Memory B cell (primary cell): ENCODE data around the gene PRKCE.

Experiments used
- ATAC-seq: fragments of 150-1000 bp; cut with Tn5 transposase; 2 replicates; pipeline ENCODE4 v1.10.0; 2021; ENCODE audit warnings: low read depth, mild to moderate bottlenecking, moderate library complexity
- DNase-seq, 2 donors: peaks; one replicate each; pipeline ENCODE4 v3.0.0; 2022; ENCODE audit warnings: low spot score in 2 of 2
- H3K27ac Mint-ChIP-seq: one replicate; pipeline ENCODE4 v1.8.0; 2022; ENCODE audit warnings: mild to moderate bottlenecking, moderate library complexity, mixed read lengths
- H3K27me3 Mint-ChIP-seq: one replicate; pipeline ENCODE4 v1.8.0; 2022; ENCODE audit warnings: mixed read lengths
- H3K36me3 Mint-ChIP-seq: one replicate; pipeline ENCODE4 v1.8.0; 2022; ENCODE audit warnings: mild to moderate bottlenecking, mixed read lengths
- H3K4me1 Mint-ChIP-seq: one replicate; pipeline ENCODE4 v1.8.0; 2022; ENCODE audit warnings: mixed read lengths
- H3K4me3 Mint-ChIP-seq: one replicate; pipeline ENCODE4 v1.8.0; 2022; ENCODE audit warnings: mild to moderate bottlenecking, moderate library complexity, mixed read lengths
- H3K9me3 Mint-ChIP-seq: one replicate; pipeline ENCODE4 v1.8.0; 2022; ENCODE audit warnings: mixed read lengths

PRKCE gene

GRCh38 chr2:46025081-46025480, 373.6 kb downstream of the PRKCE start:
- H3K36me3 Mint-ChIP-seq: peaks cover 32% of the 10 kb centered on the region
- H3K9me3 Mint-ChIP-seq: no peaks in the 10 kb centered on the region
- DNase-seq: no peak
- no peak overlapping the region for H3K27ac Mint-ChIP-seq
- no peak overlapping the region for H3K4me3 Mint-ChIP-seq
- H3K27me3 Mint-ChIP-seq: no peaks in the 10 kb centered on the region
- ATAC-seq: no peak
- H3K4me1 Mint-ChIP-seq: no peaks in the 10 kb centered on the region

- H3K27ac Mint-ChIP-seq: no peak overlapping the region
- H3K4me3 Mint-ChIP-seq: no peak overlapping the region
- peaks cover 34% of the 10 kb centered on the region for H3K36me3 Mint-ChIP-seq
- no peaks in the 10 kb centered on the region for H3K27me3 Mint-ChIP-seq
- no peaks in the 10 kb centered on the region for H3K4me1 Mint-ChIP-seq
- DNase-seq (no peak), ATAC-seq (no peak)
- H3K9me3 Mint-ChIP-seq: no peaks in the 10 kb centered on the region
Observed at GRCh38 chr2:46025676-46026075, 374.2 kb downstream of the PRKCE start.

- no peaks in the 10 kb centered on the region for H3K9me3 Mint-ChIP-seq
- H3K27me3 Mint-ChIP-seq: no peaks in the 10 kb centered on the region
- no peak for ATAC-seq
- no peak overlapping the region for H3K4me3 Mint-ChIP-seq
- no peak overlapping the region for H3K27ac Mint-ChIP-seq
- peaks cover 34% of the 10 kb centered on the region for H3K36me3 Mint-ChIP-seq
- DNase-seq: no peak
- H3K4me1 Mint-ChIP-seq: no peaks in the 10 kb centered on the region
Observed at GRCh38 chr2:46026431-46026830, 375.0 kb downstream of the PRKCE start.

DNA sequence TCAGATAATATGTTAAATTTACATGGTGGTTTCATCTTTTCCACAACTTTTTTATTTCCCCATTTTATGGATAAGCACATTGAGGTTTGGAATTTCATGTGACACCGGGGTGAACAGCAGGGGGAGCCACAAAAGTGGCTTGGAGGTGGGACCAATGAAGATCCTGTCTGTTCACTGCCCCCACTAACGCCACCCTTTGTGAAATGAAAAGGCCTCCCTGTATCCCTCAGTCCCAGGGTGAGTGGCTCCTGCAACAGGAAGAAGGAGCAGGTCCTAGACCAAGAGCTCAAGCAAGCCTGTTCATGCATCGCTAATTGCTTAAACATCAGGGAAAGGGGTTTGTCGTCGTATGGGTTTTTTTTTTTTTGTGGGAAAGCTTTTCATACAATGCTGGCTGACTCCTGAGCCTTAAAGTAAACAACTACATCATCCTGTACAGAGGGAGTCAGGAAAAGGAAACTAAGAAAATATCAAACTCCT, 377.9 kb downstream of the PRKCE start:
- Mint-ChIP-seq H3K4me3 (no peak overlapping the region), H3K9me3 (no peaks in the 10 kb centered on the region), H3K4me1 (no peaks in the 10 kb centered on the region), H3K27ac (no peak overlapping the region), H3K36me3 (peaks cover 32% of the 10 kb centered on the region), H3K27me3 (no peaks in the 10 kb centered on the region)
- ATAC-seq (no peak), DNase-seq (no peak)

DNA sequence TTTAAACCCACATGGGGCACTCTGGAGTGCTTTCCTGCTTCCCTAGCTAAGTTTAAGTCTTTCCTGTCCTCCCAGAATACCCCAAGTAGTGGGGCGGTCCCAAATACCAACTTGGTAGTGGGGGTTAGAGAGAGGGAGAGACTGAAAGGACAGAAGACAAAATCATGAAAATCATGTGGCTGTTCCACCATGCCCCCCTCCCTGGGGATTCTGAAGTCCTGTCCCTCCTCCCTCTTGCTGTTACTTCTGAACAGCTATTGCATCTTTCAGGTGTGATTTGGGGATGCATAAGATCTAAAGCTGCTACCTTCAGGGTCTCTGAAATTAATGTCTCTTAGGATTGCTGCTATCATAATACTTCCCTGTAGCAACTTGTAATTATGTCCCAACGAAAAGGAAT, 378.9 kb downstream of the PRKCE start:
- Mint-ChIP-seq H3K36me3 (peaks cover 33% of the 10 kb centered on the region), H3K9me3 (no peaks in the 10 kb centered on the region), H3K27ac (no peak overlapping the region), H3K4me3 (no peak overlapping the region), H3K4me1 (no peaks in the 10 kb centered on the region), H3K27me3 (no peaks in the 10 kb centered on the region)
- no peak for DNase-seq
- no peak for ATAC-seq

GRCh38 chr2:46032161-46032813, 380.8 kb downstream of the PRKCE start:
- DNase-seq: no peak
- no peaks in the 10 kb centered on the region for H3K27me3 Mint-ChIP-seq
- no peaks in the 10 kb centered on the region for H3K9me3 Mint-ChIP-seq
- ATAC-seq: no peak
- no peaks in the 10 kb centered on the region for H3K4me1 Mint-ChIP-seq
- H3K27ac Mint-ChIP-seq: no peak overlapping the region
- no peak overlapping the region for H3K4me3 Mint-ChIP-seq
- H3K36me3 Mint-ChIP-seq: peaks cover 30% of the 10 kb centered on the region

GRCh38 chr2:46032996-46033395, 381.5 kb downstream of the PRKCE start:
- H3K9me3 Mint-ChIP-seq: no peaks in the 10 kb centered on the region
- ATAC-seq: no peak
- no peaks in the 10 kb centered on the region for H3K27me3 Mint-ChIP-seq
- DNase-seq: no peak
- peaks cover 27% of the 10 kb centered on the region for H3K36me3 Mint-ChIP-seq
- H3K27ac Mint-ChIP-seq: no peak overlapping the region
- no peak overlapping the region for H3K4me3 Mint-ChIP-seq
- H3K4me1 Mint-ChIP-seq: no peaks in the 10 kb centered on the region

DNA sequence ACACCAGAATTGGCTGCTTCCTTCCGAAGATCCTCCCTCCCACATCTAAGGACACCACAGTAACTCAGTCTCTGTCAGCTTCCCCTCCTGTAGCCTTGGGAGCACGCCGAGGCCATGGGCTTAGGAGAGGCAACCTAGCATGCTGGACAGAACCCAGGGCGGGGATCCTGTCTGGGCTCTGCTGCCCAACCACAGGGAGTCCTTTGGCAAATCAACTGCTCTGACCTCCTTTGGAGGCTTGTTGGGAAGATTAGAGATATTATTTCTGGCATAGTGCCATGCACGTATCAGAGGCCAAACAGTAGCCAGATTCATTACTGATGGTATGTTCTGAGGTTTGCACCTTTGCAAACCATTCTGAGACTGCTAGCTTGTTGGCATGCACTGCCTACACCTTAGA, 383.1 kb downstream of the PRKCE start:
- no peak overlapping the region for H3K27ac Mint-ChIP-seq
- no peaks in the 10 kb centered on the region for H3K4me1 Mint-ChIP-seq
- peaks cover 25% of the 10 kb centered on the region for H3K36me3 Mint-ChIP-seq
- DNase-seq (no peak), ATAC-seq (no peak)
- no peaks in the 10 kb centered on the region for H3K27me3 Mint-ChIP-seq
- no peaks in the 10 kb centered on the region for H3K9me3 Mint-ChIP-seq
- no peak overlapping the region for H3K4me3 Mint-ChIP-seq

- H3K4me3 Mint-ChIP-seq: no peak overlapping the region
- no peak for ATAC-seq
- H3K27me3 Mint-ChIP-seq: no peaks in the 10 kb centered on the region
- no peaks in the 10 kb centered on the region for H3K4me1 Mint-ChIP-seq
- H3K36me3 Mint-ChIP-seq: peaks cover 22% of the 10 kb centered on the region
- H3K27ac Mint-ChIP-seq: no peak overlapping the region
- no peaks in the 10 kb centered on the region for H3K9me3 Mint-ChIP-seq
- DNase-seq: no peak
Observed at GRCh38 chr2:46036929-46037328, 385.5 kb downstream of the PRKCE start.

DNA sequence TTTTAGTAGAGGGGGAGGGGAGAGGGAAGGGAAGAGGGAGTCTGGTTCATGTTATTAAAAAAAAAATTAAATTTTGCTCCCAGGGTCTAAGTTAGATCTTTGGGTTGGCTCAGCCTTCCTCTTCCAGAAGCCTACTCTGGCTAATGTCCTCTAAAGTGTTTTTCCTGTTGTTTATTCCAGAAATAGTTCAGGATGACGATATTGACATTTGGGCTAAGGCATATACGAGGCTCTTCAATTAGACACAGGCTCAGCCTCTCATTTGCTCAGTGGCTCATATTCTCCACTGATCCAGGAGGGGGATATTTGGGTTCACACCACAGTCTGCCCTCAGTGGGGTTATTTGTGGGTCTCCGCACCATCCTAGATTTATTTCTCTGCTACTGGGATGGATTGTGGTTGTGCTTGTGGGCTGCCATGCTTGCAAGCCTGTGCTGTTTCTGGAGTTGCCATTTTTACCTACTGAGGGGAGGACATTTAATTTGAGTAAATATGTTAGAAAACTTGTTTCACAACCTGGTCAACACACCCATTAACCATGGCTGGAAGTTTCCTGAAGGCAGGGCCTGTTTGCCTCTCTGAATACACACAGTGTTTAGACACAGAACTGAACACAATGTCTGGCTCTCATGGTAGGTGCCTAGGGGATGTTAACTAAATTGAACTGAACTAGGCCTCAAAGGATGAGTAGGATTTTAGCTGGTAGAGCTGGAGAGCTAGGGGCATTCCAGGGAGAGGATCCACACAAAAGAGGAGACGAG, 388.2 kb downstream of the PRKCE start:
- H3K4me3 Mint-ChIP-seq: no peak overlapping the region
- H3K4me1 Mint-ChIP-seq: no peaks in the 10 kb centered on the region
- H3K9me3 Mint-ChIP-seq: no peaks in the 10 kb centered on the region
- peaks cover 17% of the 10 kb centered on the region for H3K36me3 Mint-ChIP-seq
- no peak overlapping the region for H3K27ac Mint-ChIP-seq
- ATAC-seq: no peak
- no peaks in the 10 kb centered on the region for H3K27me3 Mint-ChIP-seq
- no peak for DNase-seq

DNA sequence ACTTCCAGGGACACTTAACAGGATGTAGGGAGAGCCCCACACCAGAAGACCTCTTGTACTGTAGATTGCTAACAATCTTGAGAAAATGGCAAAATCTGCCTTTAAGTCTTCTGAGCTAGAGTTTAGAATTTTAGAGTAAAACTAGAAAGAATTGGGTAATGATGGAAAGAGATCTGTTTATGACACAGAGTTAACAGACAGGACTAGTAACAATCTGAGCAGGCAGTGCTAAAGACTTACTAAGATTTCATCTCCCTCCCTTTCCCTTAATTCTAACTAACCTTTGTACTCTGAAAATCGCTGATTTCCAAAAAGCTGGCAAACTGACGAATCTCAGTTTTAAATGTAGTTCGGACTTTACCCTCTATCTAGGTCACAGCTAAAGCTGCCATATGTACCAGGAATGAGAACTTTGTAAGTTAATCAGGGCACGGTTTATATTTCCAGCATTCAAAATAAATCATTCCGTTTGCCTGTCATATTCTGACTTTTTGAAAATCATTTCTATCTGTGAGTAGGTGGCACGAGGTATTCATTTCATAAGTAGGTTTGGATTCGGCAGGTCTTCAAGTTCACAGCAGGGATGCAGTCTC, 389.2 kb downstream of the PRKCE start:
- Mint-ChIP-seq H3K27me3 (no peaks in the 10 kb centered on the region), H3K4me1 (no peaks in the 10 kb centered on the region), H3K4me3 (no peak overlapping the region), H3K27ac (no peak overlapping the region), H3K36me3 (peaks cover 19% of the 10 kb centered on the region), H3K9me3 (no peaks in the 10 kb centered on the region)
- DNase-seq (no peak), ATAC-seq (no peak)

DNA sequence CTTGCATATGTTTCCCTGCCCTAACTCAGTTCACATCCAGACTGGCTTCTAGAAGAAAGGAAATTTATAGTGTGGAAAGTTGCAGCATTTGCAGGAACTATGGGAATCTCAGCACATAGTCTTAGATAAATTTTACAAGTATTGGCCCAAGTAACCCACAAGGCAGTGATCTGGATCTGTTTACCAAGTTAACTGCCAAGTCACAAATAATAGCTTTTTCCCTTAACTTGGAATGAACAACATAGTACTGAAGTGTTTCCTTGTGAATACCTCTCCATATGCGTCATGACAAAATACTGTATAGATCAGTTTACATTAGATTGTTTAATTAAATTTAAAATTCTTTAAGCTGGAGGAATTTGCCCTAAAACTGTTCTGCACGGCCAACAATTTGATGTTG, 390.0 kb downstream of the PRKCE start:
- Mint-ChIP-seq H3K4me1 (no peaks in the 10 kb centered on the region), H3K27me3 (no peaks in the 10 kb centered on the region), H3K9me3 (no peaks in the 10 kb centered on the region), H3K4me3 (no peak overlapping the region), H3K36me3 (peaks cover 17% of the 10 kb centered on the region), H3K27ac (no peak overlapping the region)
- DNase-seq: no peak
- no peak for ATAC-seq

DNA sequence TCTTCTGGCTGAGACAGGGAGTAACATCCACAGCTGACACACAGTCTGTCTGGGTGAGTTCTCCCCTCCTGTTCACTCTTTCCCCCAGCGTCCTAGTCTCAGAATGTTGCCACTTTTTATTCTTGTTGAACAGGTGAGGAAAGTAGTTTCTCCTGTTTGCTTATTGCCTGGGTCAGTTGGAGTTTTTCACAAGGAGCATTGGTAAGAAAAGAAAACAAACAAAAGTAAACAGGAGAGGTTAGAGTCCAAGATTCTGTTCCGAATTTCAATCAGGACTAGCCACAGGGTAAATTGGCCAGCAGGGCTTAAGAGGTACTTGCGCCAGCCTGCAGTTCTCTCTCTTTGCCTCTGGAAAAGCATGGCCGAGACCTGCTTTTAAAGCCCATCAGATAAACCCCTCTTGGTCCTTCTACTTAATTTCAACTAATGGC, 390.7 kb downstream of the PRKCE start:
- ATAC-seq (no peak), DNase-seq (no peak)
- Mint-ChIP-seq H3K9me3 (no peaks in the 10 kb centered on the region), H3K27me3 (no peaks in the 10 kb centered on the region), H3K4me1 (no peaks in the 10 kb centered on the region), H3K36me3 (peaks cover 17% of the 10 kb centered on the region), H3K27ac (no peak overlapping the region), H3K4me3 (no peak overlapping the region)

DNA sequence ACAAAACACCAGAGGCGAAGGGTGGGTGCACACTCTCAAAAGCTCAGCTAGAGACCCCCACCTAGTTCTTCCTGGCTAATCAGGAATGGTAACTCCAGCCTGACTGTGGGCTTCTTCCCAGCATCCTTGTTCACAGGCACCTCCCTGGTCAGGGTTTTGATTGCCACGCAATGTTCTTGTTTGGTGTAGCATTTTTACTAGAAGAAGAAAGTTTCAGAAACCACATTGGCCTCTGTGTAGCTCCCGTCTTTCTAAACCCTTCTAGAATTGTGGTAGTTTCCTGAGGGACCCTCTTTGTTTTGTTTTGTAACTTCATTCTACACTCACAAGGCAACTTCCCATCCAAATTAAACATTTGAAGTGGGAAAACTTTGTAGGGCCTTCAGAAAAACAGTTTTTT, 391.2 kb downstream of the PRKCE start:
- DNase-seq (no peak), ATAC-seq (no peak)
- Mint-ChIP-seq H3K4me3 (no peak overlapping the region), H3K4me1 (no peaks in the 10 kb centered on the region), H3K27me3 (no peaks in the 10 kb centered on the region), H3K9me3 (no peaks in the 10 kb centered on the region), H3K36me3 (peaks cover 17% of the 10 kb centered on the region), H3K27ac (no peak overlapping the region)
